ENCODE data around the gene NFIA. TPM values are rescaled to one million over a fixed set of nuclear protein-coding genes. Genes with fewer than 3 reads are reported as not detected.

NFIA gene
- total and polyA plus RNA-seq, 2 of the 13 experiments (the other 11 are each of a cell fraction or from before 2014, with no cell fraction given) = 14.7 to 28.5 TPM

GRCh38 chr1:61114178-61114870 lies 32.0 kb downstream of the NFIA start (continued):
- TF ChIP-seq RERE (CRISPR knock-in tag; IDR thresholded peaks at IDR 0.05; ENCODE audit: low read depth) = peak; percentile 69
- no peak for TF ChIP-seq HNF4G (IDR thresholded peaks at IDR 0.05; ENCODE audit: borderline replicate concordance, low read depth, low read length)
- no peak for TF ChIP-seq HNF4G (CRISPR knock-in tag; IDR thresholded peaks at IDR 0.05; ENCODE audit: borderline replicate concordance, low read depth)
- no peak for TF ChIP-seq ARHGAP35 (CRISPR knock-in tag; IDR thresholded peaks at IDR 0.05; ENCODE audit: borderline replicate concordance)
- TF ChIP-seq NFIC (IDR thresholded peaks at IDR 0.05; ENCODE audit: low read length) = peak; percentile 56; the same call in 1 of the 2 replicates
- no peak for TF ChIP-seq KAT2B (IDR thresholded peaks at IDR 0.05; ENCODE audit: borderline replicate concordance, low read depth, low read length)
- TF ChIP-seq, protein P1, sequence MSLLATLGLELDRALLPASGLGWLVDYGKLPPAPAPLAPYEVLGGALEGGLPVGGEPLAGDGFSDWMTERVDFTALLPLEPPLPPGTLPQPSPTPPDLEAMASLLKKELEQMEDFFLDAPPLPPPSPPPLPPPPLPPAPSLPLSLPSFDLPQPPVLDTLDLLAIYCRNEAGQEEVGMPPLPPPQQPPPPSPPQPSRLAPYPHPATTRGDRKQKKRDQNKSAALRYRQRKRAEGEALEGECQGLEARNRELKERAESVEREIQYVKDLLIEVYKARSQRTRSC (CRISPR knock-in tag; IDR thresholded peaks at IDR 0.05; ENCODE audit: low read depth) = no peak
- no peak for TF ChIP-seq ZBTB43 (CRISPR knock-in tag; conservative IDR thresholded peaks at IDR 0.05)
- 0 out of 2 replicates have a peak, but pooled peaks have one; percentile 29 for TF ChIP-seq DPF2 (CRISPR knock-in tag; IDR thresholded peaks at IDR 0.05; ENCODE audit: borderline replicate concordance, low read depth)
- TF ChIP-seq GMEB1 (CRISPR knock-in tag; IDR thresholded peaks at IDR 0.05; ENCODE audit: borderline replicate concordance) = no peak
- no peak for TF ChIP-seq DZIP1 (CRISPR knock-in tag; IDR thresholded peaks at IDR 0.05)
- TF ChIP-seq POLR2AphosphoS5 (IDR thresholded peaks at IDR 0.05; ENCODE audit: low read depth, low read length) = no peak
- TF ChIP-seq SETDB1 (CRISPR knock-in tag; IDR thresholded peaks at IDR 0.05; ENCODE audit: borderline replicate concordance) = no peak
- no peak for TF ChIP-seq REXO4 (CRISPR knock-in tag; IDR thresholded peaks at IDR 0.05; ENCODE audit: borderline replicate concordance)
